ENCODE data around the gene FBXO27. TPM values are rescaled to one million over a fixed set of nuclear protein-coding genes. Genes with fewer than 3 reads are reported as not detected.

The FBXO27 gene
- total and polyA plus RNA-seq, 2 of the 8 experiments (the other 6 are each of a cell fraction or from before 2014, with no cell fraction given): 10.9 to 25.5 TPM

GRCh38 chr19:39054091-39054470, 21.7 kb upstream of the FBXO27 start (continued):
- TF ChIP-seq TEAD4 (IDR thresholded peaks at IDR 0.05; ENCODE audit: low read depth, low read length) (no peak), RAD21 (IDR thresholded peaks at IDR 0.05 in 1 of 2, conservative IDR thresholded peaks at IDR 0.05 in 1 of 2; ENCODE audit: low read depth in 2 of 2, low read length in 2 of 2) (no peak), NRF1 (IDR thresholded peaks at IDR 0.05; ENCODE audit: low read depth, low read length) (no peak), SP2 (IDR thresholded peaks at IDR 0.05; ENCODE audit: low read length) (no peak), CHD1 (IDR thresholded peaks at IDR 0.05; ENCODE audit: low read depth, low read length) (no peak)

Measured in H1 (cell line).